HEK293 (cell line): Measurements from ENCODE around the gene GNAZ.

Experiments
- CTCF ChIA-PET: fragments of 350-600 bp; formaldehyde crosslinking; extraction: SDS; loops from one replicate; lab custom pipeline; 2021; ENCODE audit warnings: antibody characterized with exemption; lab: Yijun Ruan, JAX
- POLR2A ChIA-PET: fragments of 300-600 bp; formaldehyde crosslinking; extraction: SDS; loops from one replicate; lab custom pipeline; 2020; ENCODE audit warnings: antibody characterized with exemption, inconsistent platforms; lab: Yijun Ruan, JAX
- H3K27ac ChIP-seq: fragments of 200-500 bp; sonication (Bioruptor generic); 2 replicates; pipeline ENCODE4 v1.5.1; 2014; ENCODE audit warnings: low read depth, low read length, control low read depth, inconsistent platforms; ENCODE audit errors: extremely low read depth
- H3K36me3 ChIP-seq, 2 experiments: fragments of 200-500 bp in 1 of 2; sonication (Bioruptor generic) in 1 of 2; 1 replicate in 1 of 2; 2 replicates in 1 of 2; pipeline ENCODE4 v1.5.1; 2014 to 2017; ENCODE audit warnings: inconsistent platforms in 2 of 2, low read length in 2 of 2; ENCODE audit not compliant: control insufficient read depth in 2 of 2, insufficient read depth in 1 of 2
- H3K4me1 ChIP-seq: fragments of 200-500 bp; sonication (Bioruptor generic); 2 replicates; pipeline ENCODE4 v1.5.1; 2014; ENCODE audit warnings: mild to moderate bottlenecking, low read length, inconsistent platforms; ENCODE audit not compliant: control insufficient read depth, insufficient read depth
- H3K4me3 ChIP-seq: 2 replicates; pipeline ENCODE4 v1.5.1; 2011; ENCODE audit warnings: low read depth, mild to moderate bottlenecking, control low read depth, low read length, moderate library complexity
- H3K9me3 ChIP-seq: fragments of 200-500 bp; sonication (Bioruptor generic); 2 replicates; pipeline ENCODE4 v1.5.1; 2014; ENCODE audit warnings: low read depth, low read length, inconsistent platforms; ENCODE audit not compliant: control insufficient read depth, insufficient read depth
- BCL11A ChIP-seq: fragments of 450-650 bp; formaldehyde crosslinking; IDR thresholded peaks from 2 replicates; pipeline ENCODE4 v1.5.1; 2016; ENCODE audit warnings: low read depth, missing biosample characterization, missing genetic modification characterization
- GLIS2 ChIP-seq: fragments of 450-650 bp; formaldehyde crosslinking; IDR thresholded peaks from 2 replicates; pipeline ENCODE4 v1.5.1; 2016; ENCODE audit warnings: missing biosample characterization, missing genetic modification characterization
- KLF7 ChIP-seq: fragments of 450-650 bp; formaldehyde crosslinking; IDR thresholded peaks from 2 replicates; pipeline ENCODE4 v1.5.1; 2016; ENCODE audit warnings: missing biosample characterization, missing genetic modification characterization, borderline replicate concordance
- PATZ1 ChIP-seq: fragments of 450-650 bp; formaldehyde crosslinking; IDR thresholded peaks from 2 replicates; pipeline ENCODE4 v1.5.1; 2016; ENCODE audit warnings: missing biosample characterization, missing genetic modification characterization
- PRDM10 ChIP-seq: fragments of 450-650 bp; formaldehyde crosslinking; IDR thresholded peaks from 2 replicates; pipeline ENCODE4 v1.5.1; 2016; ENCODE audit warnings: missing biosample characterization, missing genetic modification characterization
- RBAK ChIP-seq: fragments of 450-650 bp; formaldehyde crosslinking; IDR thresholded peaks from 2 replicates; pipeline ENCODE4 v1.5.1; 2016; ENCODE audit warnings: missing biosample characterization, missing genetic modification characterization
- SALL2 ChIP-seq: fragments of 450-650 bp; formaldehyde crosslinking; IDR thresholded peaks from 2 replicates; pipeline ENCODE4 v1.5.0; 2017; ENCODE audit warnings: missing biosample characterization, mild to moderate bottlenecking, missing genetic modification characterization, borderline replicate concordance
- SCRT2 ChIP-seq: fragments of 450-650 bp; formaldehyde crosslinking; IDR thresholded peaks from 2 replicates; pipeline ENCODE4 v1.5.1; 2016; ENCODE audit warnings: missing biosample characterization, missing genetic modification characterization
- SP3 ChIP-seq: fragments of 450-650 bp; formaldehyde crosslinking; IDR thresholded peaks from 2 replicates; pipeline ENCODE4 v1.5.1; 2016; ENCODE audit warnings: missing biosample characterization, missing genetic modification characterization
- WT1 ChIP-seq: fragments of 450-650 bp; formaldehyde crosslinking; IDR thresholded peaks from 2 replicates; pipeline ENCODE4 v1.5.1; 2016; ENCODE audit warnings: missing biosample characterization, missing genetic modification characterization
- ZBTB26 ChIP-seq: fragments of 450-650 bp; formaldehyde crosslinking; optimal IDR thresholded peaks from 2 replicates; pipeline ENCODE3; 2016; ENCODE audit warnings: missing biosample characterization, mild to moderate bottlenecking, missing genetic modification characterization
- ZFHX2 ChIP-seq: fragments of 450-650 bp; formaldehyde crosslinking; conservative IDR thresholded peaks from 2 replicates; pipeline ENCODE4 v1.5.1; 2016; ENCODE audit warnings: missing biosample characterization, missing genetic modification characterization
- ZIC2 ChIP-seq: fragments of 450-650 bp; formaldehyde crosslinking; IDR thresholded peaks from 2 replicates; pipeline ENCODE4 v1.5.1; 2016; ENCODE audit warnings: missing biosample characterization, missing genetic modification characterization
- ZNF112 ChIP-seq: fragments of 450-650 bp; formaldehyde crosslinking; IDR thresholded peaks from 2 replicates; pipeline ENCODE4 v1.5.0; 2017; ENCODE audit warnings: missing biosample characterization, missing genetic modification characterization
- ZNF133 ChIP-seq: fragments of 450-650 bp; formaldehyde crosslinking; IDR thresholded peaks from 2 replicates; pipeline ENCODE4 v1.5.1; 2016; ENCODE audit warnings: missing biosample characterization, missing genetic modification characterization
- ZNF169 ChIP-seq: fragments of 450-650 bp; formaldehyde crosslinking; IDR thresholded peaks from 2 replicates; pipeline ENCODE4 v1.5.1; 2016; ENCODE audit warnings: missing biosample characterization, missing genetic modification characterization
- ZNF341 ChIP-seq: fragments of 450-650 bp; formaldehyde crosslinking; IDR thresholded peaks from 2 replicates; pipeline ENCODE4; 2016; ENCODE audit warnings: low read depth, missing biosample characterization, missing genetic modification characterization
- ZNF391 ChIP-seq: fragments of 450-650 bp; formaldehyde crosslinking; IDR thresholded peaks from 2 replicates; pipeline ENCODE4 v1.5.1; 2016; ENCODE audit warnings: low read depth, missing biosample characterization, missing genetic modification characterization, borderline replicate concordance
- ZNF404 ChIP-seq: fragments of 450-650 bp; formaldehyde crosslinking; IDR thresholded peaks from 2 replicates; pipeline ENCODE4 v1.5.1; 2017; ENCODE audit warnings: missing biosample characterization, missing genetic modification characterization
- ZNF416 ChIP-seq: fragments of 450-650 bp; formaldehyde crosslinking; IDR thresholded peaks from 2 replicates; pipeline ENCODE4 v1.5.1; 2016; ENCODE audit warnings: missing biosample characterization, missing genetic modification characterization
- ZNF510 ChIP-seq: fragments of 450-650 bp; formaldehyde crosslinking; IDR thresholded peaks from 2 replicates; pipeline ENCODE4 v1.5.1; 2018; ENCODE audit warnings: mild to moderate bottlenecking, missing genetic modification characterization, missing biosample characterization; ENCODE audit not compliant: insufficient replicate concordance
- ZNF548 ChIP-seq: fragments of 450-650 bp; formaldehyde crosslinking; IDR thresholded peaks from 2 replicates; pipeline ENCODE4 v1.5.1; 2016; ENCODE audit warnings: missing biosample characterization, missing genetic modification characterization
- ZNF549 ChIP-seq: fragments of 450-650 bp; IDR thresholded peaks from 2 replicates; pipeline ENCODE4 v1.5.1; 2018; ENCODE audit warnings: missing biosample characterization, missing genetic modification characterization, mild to moderate bottlenecking, inconsistent platforms, moderate library complexity
- ZNF626 ChIP-seq: fragments of 450-650 bp; sonication (Bioruptor Pico); formaldehyde crosslinking; IDR thresholded peaks from 2 replicates; pipeline ENCODE4 v1.5.1; 2018; ENCODE audit warnings: missing biosample characterization, missing genetic modification characterization, inconsistent platforms
- ZNF677 ChIP-seq: fragments of 450-650 bp; IDR thresholded peaks from 2 replicates; pipeline ENCODE4 v1.5.0; 2018; ENCODE audit warnings: missing biosample characterization, mild to moderate bottlenecking, missing genetic modification characterization, moderate library complexity
- ZNF701 ChIP-seq: fragments of 450-650 bp; formaldehyde crosslinking; IDR thresholded peaks from 2 replicates; pipeline ENCODE4 v1.5.1; 2016; ENCODE audit warnings: missing biosample characterization, missing genetic modification characterization
- ZNF777 ChIP-seq: fragments of 450-650 bp; formaldehyde crosslinking; IDR thresholded peaks from 2 replicates; pipeline ENCODE4 v1.5.1; 2017; ENCODE audit warnings: missing biosample characterization, missing genetic modification characterization, borderline replicate concordance
- ZNF785 ChIP-seq: fragments of 450-650 bp; formaldehyde crosslinking; IDR thresholded peaks from 2 replicates; pipeline ENCODE4 v1.5.1; 2016; ENCODE audit warnings: missing biosample characterization, missing genetic modification characterization
- ZNF837 ChIP-seq: fragments of 450-650 bp; formaldehyde crosslinking; IDR thresholded peaks from 2 replicates; pipeline ENCODE4 v1.5.1; 2016; ENCODE audit warnings: missing biosample characterization, missing genetic modification characterization
- ZXDB ChIP-seq: fragments of 450-650 bp; formaldehyde crosslinking; IDR thresholded peaks from 2 replicates; pipeline ENCODE4 v1.5.1; 2016; ENCODE audit warnings: missing biosample characterization, missing genetic modification characterization

Gene GNAZ

GRCh38 chr22:23109441-23109978, 39.2 kb downstream of the GNAZ start:
- peaks cover 0 to 61% of the 10 kb centered on the region in 2 experiments; a peak in 1 of 3 replicates for H3K36me3 ChIP-seq
- no peak for TF ChIP-seq SALL2 (tag by site-specific recombination)
- TF ChIP-seq GLIS2: no peak
- no peak for TF ChIP-seq PRDM10 (tag by site-specific recombination)
- no peak for TF ChIP-seq ZNF341 (tag by site-specific recombination)
- no peak for TF ChIP-seq ZNF112
- TF ChIP-seq ZNF510 (tag by site-specific recombination): no peak
- no peak for TF ChIP-seq SP3
- no peak for TF ChIP-seq KLF7 (tag by site-specific recombination)
- TF ChIP-seq ZNF785 (tag by site-specific recombination): no peak
- TF ChIP-seq ZNF549 (tag by site-specific recombination): no peak
- no peak for TF ChIP-seq ZNF626 (tag by site-specific recombination)
- no peak for TF ChIP-seq RBAK (tag by site-specific recombination)
- no peak for TF ChIP-seq ZNF677
- no peak for TF ChIP-seq ZNF169
- no peak for TF ChIP-seq BCL11A (tag by site-specific recombination)
- TF ChIP-seq ZNF837 (tag by site-specific recombination): no peak
- TF ChIP-seq ZNF701 (tag by site-specific recombination): no peak
- ChIA-PET POLR2A (interaction anchor here (0.9 kb wide), 1 partner anchor 40 kb away, joined by 3 read pairs; the partner anchor contains the start of gene GNAZ), CTCF (interaction anchor here (0.6 to 4.1 kb wide), 3 partner anchors 19 to 1249 kb away, joined by 3 to 19 read pairs (median 3); no protein-coding TSS in a partner anchor)
- H3K4me1 ChIP-seq: no peaks in the 10 kb centered on the region
- no peak overlapping the region for H3K27ac ChIP-seq
- no peak overlapping the region for H3K4me3 ChIP-seq
- no peaks in the 10 kb centered on the region for H3K9me3 ChIP-seq

- H3K9me3 ChIP-seq: no peaks in the 10 kb centered on the region
- POLR2A ChIA-PET: no interaction called here
- H3K27ac ChIP-seq: no peak overlapping the region
- CTCF ChIA-PET: interaction anchor here (0.6 to 4.1 kb wide), 5 partner anchors 18 to 1248 kb away, joined by 3 to 19 read pairs (median 3); no protein-coding TSS in a partner anchor
- H3K4me1 ChIP-seq: no peaks in the 10 kb centered on the region
- H3K4me3 ChIP-seq: no peak overlapping the region
- peaks cover 0 to 57% of the 10 kb centered on the region in 2 experiments; a peak in 1 of 3 replicates for H3K36me3 ChIP-seq
- no peak for TF ChIP-seq ZBTB26 (tag by site-specific recombination)
- TF ChIP-seq SCRT2: no peak
- no peak for TF ChIP-seq ZFHX2
- no peak for TF ChIP-seq ZNF777 (tag by site-specific recombination)
- no peak for TF ChIP-seq ZIC2 (tag by site-specific recombination)
- no peak for TF ChIP-seq ZNF133
- TF ChIP-seq ZNF391: no peak
- TF ChIP-seq PATZ1 (tag by site-specific recombination): no peak
- TF ChIP-seq WT1: no peak
- no peak for TF ChIP-seq ZXDB (tag by site-specific recombination)
- no peak for TF ChIP-seq ZNF416 (tag by site-specific recombination)
- TF ChIP-seq ZNF548 (tag by site-specific recombination): no peak
- TF ChIP-seq ZNF404 (tag by site-specific recombination): no peak
Observed at GRCh38 chr22:23110190-23110921, 40.0 kb downstream of the GNAZ start.
